A549 (cell line): ENCODE measurements around the gene CELF5. TPM values are rescaled to one million over a fixed set of nuclear protein-coding genes. Genes with fewer than 3 reads are reported as not detected.

Experiments used
- ATAC-seq, 2 experiments: fragments of 200-7000 bp in 1 of 2; fragments of >200 bp in 1 of 2; cut with Nextera tagmentation in 1 of 2; cut with Tn5 transposase in 1 of 2; 3 replicates each; pipeline versions ENCODE4 v1.8.0 to v1.9.1; 2018 to 2020; ENCODE audit warnings: mild to moderate bottlenecking in 1 of 2, moderate library complexity in 1 of 2
- CTCF ChIA-PET: fragments of 300-600 bp; sonication (Branson Sonifier 250); formaldehyde crosslinking; extraction: SDS; loops from one replicate; lab custom pipeline; 2021; ENCODE audit warnings: antibody characterized with exemption, inconsistent platforms; lab: Yijun Ruan, JAX
- POLR2A ChIA-PET: fragments of 350-600 bp; formaldehyde crosslinking; extraction: SDS; loops from one replicate; lab custom pipeline; 2021; ENCODE audit warnings: antibody characterized with exemption, inconsistent platforms; lab: Yijun Ruan, JAX
- DNase-seq, 2 experiments: peaks; one replicate each; pipeline versions ENCODE4 v3.0.0 to v3.0.0-alpha.2; 2011 to 2016; ENCODE audit warnings: low read depth in 1 of 2, low spot score in 1 of 2
- FAIRE-seq: peaks from 2 replicates; lab custom pipeline; 2011; peaks lifted over from hg19 to GRCh38; lab: Jason Lieb, UNC
- H3K27ac ChIP-seq, 2 experiments: fragments of >200 bp; sonication (Bioruptor Twin); formaldehyde crosslinking; 3 replicates each; pipeline ENCODE4 v1.5.1; 2016 to 2017
- H3K4me1 ChIP-seq: fragments of >200 bp; sonication (Bioruptor Twin); formaldehyde crosslinking; 3 replicates; pipeline ENCODE4 v1.6.1; 2016
- H3K4me2 ChIP-seq: fragments of >200 bp; sonication (Bioruptor Twin); formaldehyde crosslinking; 3 replicates; pipeline ENCODE4 v1.6.1; 2016
- H3K4me3 ChIP-seq: fragments of >200 bp; sonication (Bioruptor Twin); formaldehyde crosslinking; 3 replicates; pipeline ENCODE4 v1.5.1; 2016
- H3K9me3 ChIP-seq: fragments of >200 bp; sonication (Bioruptor Twin); formaldehyde crosslinking; 3 replicates; pipeline ENCODE4 v1.6.1; 2016
- BCL3 ChIP-seq: fragments of >200 bp; sonication (Bioruptor Twin); formaldehyde crosslinking; IDR thresholded peaks from 3 replicates; pipeline ENCODE4 v1.6.1; 2016
- CBX2 ChIP-seq: fragments of 200-600 bp; sonication (generic); IDR thresholded peaks from 2 replicates; pipeline ENCODE4 v1.6.1; 2016; ENCODE audit warnings: low read depth, mild to moderate bottlenecking, borderline replicate concordance
- CBX8 ChIP-seq: fragments of 200-600 bp; sonication (generic); IDR thresholded peaks from 2 replicates; pipeline ENCODE4 v1.6.1; 2016
- CHD2 ChIP-seq: fragments of 150-350 bp; IDR thresholded peaks from 2 replicates; pipeline ENCODE4 v1.6.1; 2014; ENCODE audit warnings: low read length; ENCODE audit not compliant: partially characterized antibody
- EHMT2 ChIP-seq: fragments of 200-600 bp; sonication (generic); IDR thresholded peaks from 2 replicates; pipeline ENCODE4 v1.6.1; 2016; ENCODE audit warnings: antibody characterized with exemption, low read depth, mild to moderate bottlenecking, moderate library complexity
- ELK1 ChIP-seq: fragments of 150-350 bp; IDR thresholded peaks from 2 replicates; pipeline ENCODE4 v1.6.1; 2014; ENCODE audit warnings: low read depth, mild to moderate bottlenecking, low read length
- ESRRA ChIP-seq: fragments of 150-350 bp; IDR thresholded peaks from 2 replicates; pipeline ENCODE4 v1.6.1; 2014; ENCODE audit warnings: mild to moderate bottlenecking, low read length, borderline replicate concordance
- FOSB ChIP-seq: fragments of 250-450 bp; sonication (Bioruptor Pico); IDR thresholded peaks from 2 replicates; pipeline ENCODE4 v1.5.0; 2020; ENCODE audit warnings: mild to moderate bottlenecking, moderate library complexity
- HDAC2 ChIP-seq: fragments of 200-600 bp; sonication (generic); IDR thresholded peaks from 2 replicates; pipeline ENCODE4 v1.6.1; 2016
- HES2 ChIP-seq: fragments of >200 bp; sonication (Bioruptor Twin); formaldehyde crosslinking; IDR thresholded peaks from 2 replicates; pipeline ENCODE4 v1.6.1; 2016
- HEYL ChIP-seq: fragments of 250-450 bp; sonication (Bioruptor Pico); IDR thresholded peaks from 2 replicates; pipeline ENCODE4 v1.8.0; 2021; ENCODE audit warnings: mild to moderate bottlenecking, moderate library complexity
- HOXA7 ChIP-seq: fragments of 250-450 bp; sonication (Bioruptor Pico); IDR thresholded peaks from 2 replicates; pipeline ENCODE4 v1.5.0; 2020; ENCODE audit warnings: mild to moderate bottlenecking, moderate library complexity
- KDM1A ChIP-seq: fragments of 200-600 bp; sonication (generic); IDR thresholded peaks from 2 replicates; pipeline ENCODE4 v1.6.1; 2016; ENCODE audit warnings: low read depth, mild to moderate bottlenecking
- MAFK ChIP-seq: fragments of 450-650 bp; IDR thresholded peaks from 2 replicates; pipeline ENCODE4 v1.6.1; 2014; ENCODE audit not compliant: partially characterized antibody
- MAZ ChIP-seq: fragments of 150-350 bp; IDR thresholded peaks from 2 replicates; pipeline ENCODE4 v1.6.1; 2014; ENCODE audit warnings: antibody characterized with exemption, low read depth, low read length, borderline replicate concordance
- MYC ChIP-seq: IDR thresholded peaks from 2 replicates; pipeline ENCODE4 v1.6.1; 2012; ENCODE audit warnings: mild to moderate bottlenecking, inconsistent platforms, low read length, improper control_type of control experiment, borderline replicate concordance
- NFE2L2 ChIP-seq: fragments of 150-350 bp; conservative IDR thresholded peaks from 2 replicates; pipeline ENCODE4 v1.6.1; 2014; ENCODE audit warnings: low read length
- NPAS2 ChIP-seq: fragments of 250-450 bp; sonication (Bioruptor Pico); IDR thresholded peaks from 2 replicates; pipeline ENCODE4 v1.8.0; 2022; ENCODE audit warnings: mild to moderate bottlenecking, moderate library complexity, borderline replicate concordance
- NR3C1 ChIP-seq: fragments of >200 bp; sonication (Bioruptor Twin); formaldehyde crosslinking; IDR thresholded peaks from 3 replicates; pipeline ENCODE4 v1.6.1; 2017
- PHF8 ChIP-seq: fragments of 200-600 bp; sonication (generic); IDR thresholded peaks from 2 replicates; pipeline ENCODE4 v1.6.1; 2016; ENCODE audit warnings: low read depth, mild to moderate bottlenecking, antibody characterized with exemption, moderate library complexity, borderline replicate concordance
- POLR2AphosphoS2 ChIP-seq: conservative IDR thresholded peaks from 2 replicates; pipeline ENCODE4 v1.6.1; 2012; ENCODE audit warnings: low read length, improper control_type of control experiment, inconsistent platforms
- RARB ChIP-seq: fragments of 250-450 bp; sonication (Bioruptor Pico); IDR thresholded peaks from 2 replicates; pipeline ENCODE4 v1.8.0; 2021; ENCODE audit warnings: mild to moderate bottlenecking, moderate library complexity
- RCOR1 ChIP-seq: fragments of 150-350 bp; IDR thresholded peaks from 2 replicates; pipeline ENCODE4 v1.6.1; 2014; ENCODE audit warnings: antibody characterized with exemption, low read length, low read depth
- RFX5 ChIP-seq: fragments of 450-650 bp; IDR thresholded peaks from 2 replicates; pipeline ENCODE4 v1.7.1; 2014; ENCODE audit warnings: antibody characterized with exemption, mild to moderate bottlenecking, moderate library complexity
- TFCP2L1 ChIP-seq: fragments of 250-450 bp; sonication (Bioruptor Pico); IDR thresholded peaks from 2 replicates; pipeline ENCODE4 v1.5.0; 2021; ENCODE audit warnings: mild to moderate bottlenecking
- USF2 ChIP-seq: fragments of 450-650 bp; IDR thresholded peaks from 2 replicates; pipeline ENCODE4 v1.6.1; 2014; ENCODE audit warnings: antibody characterized with exemption
- ZC3H11A ChIP-seq: fragments of 450-650 bp; IDR thresholded peaks from 2 replicates; pipeline ENCODE4 v1.6.1; 2014; ENCODE audit warnings: antibody characterized with exemption, mild to moderate bottlenecking
- ZFP36 ChIP-seq: fragments of 450-650 bp; IDR thresholded peaks from 2 replicates; pipeline ENCODE4 v1.6.1; 2014; ENCODE audit warnings: borderline replicate concordance; ENCODE audit not compliant: partially characterized antibody
- WGBS: methylation state at CpG from one replicate; pipeline ENCODE4 v1.1.6; 2017; ENCODE audit errors: missing lambda C conversion rate; 5-methylcytosine and 5-hydroxymethylcytosine counted together
- polyA plus RNA-seq, 4 experiments: library from polyadenylated mRNA; depleted of rRNA in 3 of 4; stranded (reverse); fragments of >200 nt; fragmentation: RNase III in 1 of 4; extraction: RNeasy Plus Mini Kit Qiagen cat#74134 plus additional on column Dnase treatment in 1 of 4; gene quantifications; 2 replicates in 3 of 4; 3 replicates in 1 of 4; pipeline ENCODE4 v1.2.3, GENCODE V29; 2011 to 2017

Gene CELF5
- polyA plus RNA-seq, 2 of the 4 experiments (the other 2 are of a cell fraction), result 0.31 to 0.61 TPM

- Histone ChIP-seq H3K9me3 (0 out of 3 replicates have a peak, but pooled peaks cover 5% of the 10 kb centered on the region), H3K4me1 (no peaks in the 10 kb centered on the region), H3K4me2 (no peak overlapping the region), H3K27ac (no peak overlapping the region), H3K4me3 (no peak overlapping the region)
- WGBS, result 46% methylated on average over 2 of the region's 2 CpGs
- ATAC-seq (no peak), FAIRE-seq (no peak), DNase-seq (no peak)
- CTCF ChIA-PET, result interaction anchor here (2.0 kb wide), 1 partner anchor 10 kb away, joined by 5 read pairs; no protein-coding TSS in a partner anchor
- TF ChIP-seq ELK1 (no peak), HDAC2 (no peak), RFX5 (no peak), HEYL (CRISPR knock-in tag) (no peak), EHMT2 (no peak), USF2 (no peak), ZFP36 (no peak), MAFK (no peak), NPAS2 (no peak), TFCP2L1 (CRISPR knock-in tag) (no peak), FOSB (CRISPR knock-in tag) (no peak), MAZ (no peak), HOXA7 (no peak), CBX2 (no peak), ZC3H11A (no peak), MYC (no peak), PHF8 (no peak), NR3C1 (no peak)
- POLR2A ChIA-PET, result no interaction called here
These were observed 28.2 kb downstream of the CELF5 start for GRCh38 chr19:3252650-3253049.

- H3K9me3 ChIP-seq, result 0 out of 3 replicates have a peak, but pooled peaks cover 5% of the 10 kb centered on the region
- TF ChIP-seq POLR2AphosphoS2, result no peak
- TF ChIP-seq, all 56 proteins: peak for 0
- Histone ChIP-seq H3K27ac (no peak overlapping the region), H3K4me2 (no peak overlapping the region), H3K4me1 (no peaks in the 10 kb centered on the region), H3K4me3 (no peak overlapping the region)
- no peak for ATAC-seq
- POLR2A ChIA-PET, result no interaction called here
- FAIRE-seq, result no peak
- WGBS, result 12% methylated on average over 3 of the region's 3 CpGs
- CTCF ChIA-PET, result interaction anchor here (1.2 to 2.0 kb wide), 2 partner anchors 10 to 20 kb away, joined by 4 to 5 read pairs; no protein-coding TSS in a partner anchor
- DNase-seq, result peak in 1 of 2 experiments; percentile 65
These were observed 28.8 kb downstream of the CELF5 start for GRCh38 chr19:3253270-3253669.

- Histone ChIP-seq H3K27ac (no peak overlapping the region), H3K4me3 (no peak overlapping the region), H3K4me2 (no peak overlapping the region), H3K9me3 (0 out of 3 replicates have a peak, but pooled peaks cover 5% of the 10 kb centered on the region), H3K4me1 (no peaks in the 10 kb centered on the region)
- FAIRE-seq, result no peak
- ATAC-seq, result no peak
- POLR2A ChIA-PET, result no interaction called here
- no peak for DNase-seq
- CTCF ChIA-PET, result interaction anchor here (1.2 to 2.0 kb wide), 2 partner anchors 12 to 19 kb away, joined by 4 to 5 read pairs; no protein-coding TSS in a partner anchor
- no peak for TF ChIP-seq BCL3
- TF ChIP-seq CBX8, result no peak
- TF ChIP-seq USF2, result no peak
- no peak for TF ChIP-seq KDM1A
- TF ChIP-seq ELK1, result no peak
- no peak for TF ChIP-seq CHD2
- TF ChIP-seq RARB, result no peak
- no peak for TF ChIP-seq ESRRA
- TF ChIP-seq HOXA7, result no peak
- TF ChIP-seq NFE2L2, result no peak
- no peak for TF ChIP-seq HES2
- TF ChIP-seq TFCP2L1 (CRISPR knock-in tag), result no peak
- no peak for TF ChIP-seq RCOR1
- TF ChIP-seq RFX5, result no peak
These were observed 30.1 kb downstream of the CELF5 start for GRCh38 chr19:3254520-3254919.
